A549 (cell line): ENCODE results near the gene DDX25.

Source experiments
- CBX2 ChIP-seq: fragments of 200-600 bp; sonication (generic); IDR thresholded peaks from 2 replicates; pipeline ENCODE4 v1.6.1; 2016; ENCODE audit warnings: low read depth, mild to moderate bottlenecking, borderline replicate concordance
- HOXB5 ChIP-seq: fragments of 250-450 bp; sonication (Bioruptor Pico); IDR thresholded peaks from 2 replicates; pipeline ENCODE4 v1.5.0; 2020; ENCODE audit warnings: mild to moderate bottlenecking, moderate library complexity
- JUNB ChIP-seq: fragments of >200 bp; sonication (Bioruptor Twin); formaldehyde crosslinking; IDR thresholded peaks from 2 replicates; pipeline ENCODE4 v1.6.1; 2016
- PHF8 ChIP-seq: fragments of 200-600 bp; sonication (generic); IDR thresholded peaks from 2 replicates; pipeline ENCODE4 v1.6.1; 2016; ENCODE audit warnings: low read depth, mild to moderate bottlenecking, antibody characterized with exemption, moderate library complexity, borderline replicate concordance
- POLR2A ChIP-seq: IDR thresholded peaks from 2 replicates; pipeline ENCODE4 v1.6.1; 2012; ENCODE audit warnings: mild to moderate bottlenecking, low read length
- RAD21 ChIP-seq, 2 experiments: fragments of >200 bp in 1 of 2; sonication (Bioruptor Twin) in 1 of 2; formaldehyde crosslinking in 1 of 2; IDR thresholded peaks in 1 of 2; conservative IDR thresholded peaks in 1 of 2; 2 replicates in 1 of 2; 3 replicates in 1 of 2; pipeline ENCODE4 v1.6.1; 2012 to 2018; ENCODE audit warnings: inconsistent platforms in 1 of 2
- REST ChIP-seq: fragments of 200-600 bp; sonication (generic); IDR thresholded peaks from 2 replicates; pipeline ENCODE4 v1.6.1; 2016; ENCODE audit warnings: antibody characterized with exemption, mild to moderate bottlenecking, moderate library complexity
- SMC3 ChIP-seq: fragments of >200 bp; sonication (Bioruptor Twin); formaldehyde crosslinking; IDR thresholded peaks from 3 replicates; pipeline ENCODE4 v1.6.1; 2018; ENCODE audit warnings: inconsistent platforms
- TF ChIP-seq, protein P1 (sequence below): fragments of >200 bp; sonication (Bioruptor Twin); formaldehyde crosslinking; IDR thresholded peaks from 3 replicates; pipeline ENCODE4 v1.5.1; 2016
- TF ChIP-seq, protein P2 (sequence below): IDR thresholded peaks from 2 replicates; pipeline ENCODE4 v1.6.1; 2012
- TF ChIP-seq, protein P3 (sequence below): IDR thresholded peaks from 2 replicates; pipeline ENCODE4 v1.6.1; 2012

- TF ChIP-seq HOXB5 (CRISPR knock-in tag) (no peak), REST (no peak), RAD21 (conservative IDR thresholded peaks at IDR 0.05 in 1 of 2, IDR thresholded peaks at IDR 0.05 in 1 of 2) (no peak), SMC3 (no peak), PHF8 (no peak), CBX2 (no peak), POLR2A (no peak), JUNB (no peak)
- TF ChIP-seq, protein P1, sequence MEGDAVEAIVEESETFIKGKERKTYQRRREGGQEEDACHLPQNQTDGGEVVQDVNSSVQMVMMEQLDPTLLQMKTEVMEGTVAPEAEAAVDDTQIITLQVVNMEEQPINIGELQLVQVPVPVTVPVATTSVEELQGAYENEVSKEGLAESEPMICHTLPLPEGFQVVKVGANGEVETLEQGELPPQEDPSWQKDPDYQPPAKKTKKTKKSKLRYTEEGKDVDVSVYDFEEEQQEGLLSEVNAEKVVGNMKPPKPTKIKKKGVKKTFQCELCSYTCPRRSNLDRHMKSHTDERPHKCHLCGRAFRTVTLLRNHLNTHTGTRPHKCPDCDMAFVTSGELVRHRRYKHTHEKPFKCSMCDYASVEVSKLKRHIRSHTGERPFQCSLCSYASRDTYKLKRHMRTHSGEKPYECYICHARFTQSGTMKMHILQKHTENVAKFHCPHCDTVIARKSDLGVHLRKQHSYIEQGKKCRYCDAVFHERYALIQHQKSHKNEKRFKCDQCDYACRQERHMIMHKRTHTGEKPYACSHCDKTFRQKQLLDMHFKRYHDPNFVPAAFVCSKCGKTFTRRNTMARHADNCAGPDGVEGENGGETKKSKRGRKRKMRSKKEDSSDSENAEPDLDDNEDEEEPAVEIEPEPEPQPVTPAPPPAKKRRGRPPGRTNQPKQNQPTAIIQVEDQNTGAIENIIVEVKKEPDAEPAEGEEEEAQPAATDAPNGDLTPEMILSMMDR, result no peak
- TF ChIP-seq, protein P2, sequence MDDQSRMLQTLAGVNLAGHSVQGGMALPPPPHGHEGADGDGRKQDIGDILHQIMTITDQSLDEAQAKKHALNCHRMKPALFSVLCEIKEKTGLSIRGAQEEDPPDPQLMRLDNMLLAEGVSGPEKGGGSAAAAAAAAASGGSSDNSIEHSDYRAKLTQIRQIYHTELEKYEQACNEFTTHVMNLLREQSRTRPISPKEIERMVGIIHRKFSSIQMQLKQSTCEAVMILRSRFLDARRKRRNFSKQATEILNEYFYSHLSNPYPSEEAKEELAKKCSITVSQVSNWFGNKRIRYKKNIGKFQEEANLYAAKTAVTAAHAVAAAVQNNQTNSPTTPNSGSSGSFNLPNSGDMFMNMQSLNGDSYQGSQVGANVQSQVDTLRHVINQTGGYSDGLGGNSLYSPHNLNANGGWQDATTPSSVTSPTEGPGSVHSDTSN, result no peak
- TF ChIP-seq, protein P3, sequence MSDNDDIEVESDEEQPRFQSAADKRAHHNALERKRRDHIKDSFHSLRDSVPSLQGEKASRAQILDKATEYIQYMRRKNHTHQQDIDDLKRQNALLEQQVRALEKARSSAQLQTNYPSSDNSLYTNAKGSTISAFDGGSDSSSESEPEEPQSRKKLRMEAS, result no peak
These were observed 34.8 kb downstream of the DDX25 start for GRCh38 chr11:125939081-125939521.
